Heart left ventricle (tissue), 13 donors: ENCODE measurements around the gene PFDN4.

Experiments used
- POLR2A ChIP-seq, 2 donors: fragments of 450-650 bp; IDR thresholded peaks; one replicate each; pipeline ENCODE4 v1.6.1; 2017; ENCODE audit warnings: antibody characterized with exemption in 2 of 2, mild to moderate bottlenecking in 2 of 2, moderate library complexity in 2 of 2
- TF ChIP-seq, protein P1 (sequence below), 12 donors: fragments of 200-600 bp; sonication (generic) in 4 of 12; IDR thresholded peaks; one replicate each; pipeline versions ENCODE4 v1.5.0 to v1.8.0; 2018 to 2022; ENCODE audit warnings: antibody characterized with exemption in 12 of 12, mild to moderate bottlenecking in 5 of 12
- donor health status: ischemic (EF 13 %, LVEDD 7.1; RV severe dilation, severe dysfunction).
- donor health status: DM: no; HTN: yes; CAD: no.
- donor health status: DM: no; HTN: no; CAD: no.
- donor health status: ischemic (EF 25% LVEDD 6.9; RV normal size, moderate dysfunction).
- donor health status: ischemic (EF 25% LVEDD 5.7; RV mildly dilated, moderate dysfunction).
- donor health status: ischemic (EF 35%, LVEDD 5.7; RV mildly dilated, moderate dysfunction).
- donor health status: nonischemic (EF 11% LVEDD 7.7; RV severe dilation, severe dysfunction).
- donor health status: DM: yes; HTN: yes; CAD: no.
- donor health status: PGD.
- donor health status: ischemic (EF 29% LVEDD 5.4; RV normal size, mild dysfunction).
- donor health status: nonischemic (EF 23%, LVEDD 6.1; RV moderate dilation, normal function).

DNA sequence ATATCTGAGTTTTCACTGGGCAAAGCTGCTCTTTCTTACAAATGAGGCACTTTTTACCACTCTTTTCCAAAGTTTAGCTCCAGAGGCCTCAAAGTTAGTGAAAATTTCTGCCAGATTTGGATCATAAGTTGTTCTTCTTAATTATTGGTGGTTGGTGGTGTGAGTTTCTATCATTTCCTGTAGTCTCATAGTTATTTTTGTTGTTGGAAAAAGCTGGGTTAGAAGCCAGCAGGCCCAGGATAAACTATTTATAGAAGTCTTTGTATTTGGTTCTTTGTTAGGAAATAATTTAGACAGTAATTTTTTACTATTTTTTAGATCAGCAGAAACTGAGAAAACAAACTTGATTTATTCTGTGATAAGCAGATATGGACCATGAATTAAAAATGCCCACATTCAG, 10.6 kb downstream of the PFDN4 start:
- no peak for TF ChIP-seq POLR2A (IDR thresholded peaks at IDR 0.05)
- TF ChIP-seq, protein P1, sequence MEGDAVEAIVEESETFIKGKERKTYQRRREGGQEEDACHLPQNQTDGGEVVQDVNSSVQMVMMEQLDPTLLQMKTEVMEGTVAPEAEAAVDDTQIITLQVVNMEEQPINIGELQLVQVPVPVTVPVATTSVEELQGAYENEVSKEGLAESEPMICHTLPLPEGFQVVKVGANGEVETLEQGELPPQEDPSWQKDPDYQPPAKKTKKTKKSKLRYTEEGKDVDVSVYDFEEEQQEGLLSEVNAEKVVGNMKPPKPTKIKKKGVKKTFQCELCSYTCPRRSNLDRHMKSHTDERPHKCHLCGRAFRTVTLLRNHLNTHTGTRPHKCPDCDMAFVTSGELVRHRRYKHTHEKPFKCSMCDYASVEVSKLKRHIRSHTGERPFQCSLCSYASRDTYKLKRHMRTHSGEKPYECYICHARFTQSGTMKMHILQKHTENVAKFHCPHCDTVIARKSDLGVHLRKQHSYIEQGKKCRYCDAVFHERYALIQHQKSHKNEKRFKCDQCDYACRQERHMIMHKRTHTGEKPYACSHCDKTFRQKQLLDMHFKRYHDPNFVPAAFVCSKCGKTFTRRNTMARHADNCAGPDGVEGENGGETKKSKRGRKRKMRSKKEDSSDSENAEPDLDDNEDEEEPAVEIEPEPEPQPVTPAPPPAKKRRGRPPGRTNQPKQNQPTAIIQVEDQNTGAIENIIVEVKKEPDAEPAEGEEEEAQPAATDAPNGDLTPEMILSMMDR (IDR thresholded peaks at IDR 0.05), result no peak
